Gastrocnemius medialis (tissue), 4 donors: ENCODE measurements around the gene LRRC8C.

ENCODE experiments used
- POLR2A ChIP-seq, 2 donors: fragments of 450-650 bp; IDR thresholded peaks; one replicate each; pipeline ENCODE4 v1.6.1; 2017; ENCODE audit warnings: antibody characterized with exemption in 2 of 2, mild to moderate bottlenecking in 2 of 2, moderate library complexity in 2 of 2
- TF ChIP-seq, protein P1 (sequence below), 5 experiments: fragments of 450-650 bp in 3 of 5; fragments of 200-600 bp in 2 of 5; sonication (generic) in 2 of 5; IDR thresholded peaks in 4 of 5; conservative IDR thresholded peaks in 1 of 5; 1 replicate in 4 of 5; 2 replicates in 1 of 5; pipeline ENCODE4 v1.5.1; 2016 to 2019; ENCODE audit warnings: antibody characterized with exemption in 5 of 5, mild to moderate bottlenecking in 3 of 5, moderate library complexity in 3 of 5

DNA sequence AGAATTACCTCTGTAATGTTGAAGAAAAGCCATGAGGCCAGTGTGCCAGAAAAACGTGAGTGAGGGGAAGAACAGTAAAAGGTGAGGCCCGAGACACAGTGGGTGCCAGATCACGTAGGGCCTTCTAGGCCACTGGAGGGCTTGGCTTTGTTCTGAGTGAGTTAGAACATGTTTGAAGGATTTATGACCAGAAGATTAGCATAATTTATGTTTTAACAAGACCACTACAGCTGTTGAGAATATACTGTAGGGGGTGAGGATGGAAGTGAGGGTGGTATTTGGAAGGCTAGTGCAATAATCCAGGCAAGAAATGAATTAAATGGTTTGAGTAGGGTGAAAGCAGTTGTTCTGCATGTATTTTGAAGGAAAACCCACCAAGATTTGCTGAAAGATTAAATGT is 56.3 kb downstream of the LRRC8C start:
- TF ChIP-seq POLR2A (IDR thresholded peaks at IDR 0.05): no peak
- TF ChIP-seq, protein P1, sequence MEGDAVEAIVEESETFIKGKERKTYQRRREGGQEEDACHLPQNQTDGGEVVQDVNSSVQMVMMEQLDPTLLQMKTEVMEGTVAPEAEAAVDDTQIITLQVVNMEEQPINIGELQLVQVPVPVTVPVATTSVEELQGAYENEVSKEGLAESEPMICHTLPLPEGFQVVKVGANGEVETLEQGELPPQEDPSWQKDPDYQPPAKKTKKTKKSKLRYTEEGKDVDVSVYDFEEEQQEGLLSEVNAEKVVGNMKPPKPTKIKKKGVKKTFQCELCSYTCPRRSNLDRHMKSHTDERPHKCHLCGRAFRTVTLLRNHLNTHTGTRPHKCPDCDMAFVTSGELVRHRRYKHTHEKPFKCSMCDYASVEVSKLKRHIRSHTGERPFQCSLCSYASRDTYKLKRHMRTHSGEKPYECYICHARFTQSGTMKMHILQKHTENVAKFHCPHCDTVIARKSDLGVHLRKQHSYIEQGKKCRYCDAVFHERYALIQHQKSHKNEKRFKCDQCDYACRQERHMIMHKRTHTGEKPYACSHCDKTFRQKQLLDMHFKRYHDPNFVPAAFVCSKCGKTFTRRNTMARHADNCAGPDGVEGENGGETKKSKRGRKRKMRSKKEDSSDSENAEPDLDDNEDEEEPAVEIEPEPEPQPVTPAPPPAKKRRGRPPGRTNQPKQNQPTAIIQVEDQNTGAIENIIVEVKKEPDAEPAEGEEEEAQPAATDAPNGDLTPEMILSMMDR (IDR thresholded peaks at IDR 0.05 in 4 of 5, conservative IDR thresholded peaks at IDR 0.05 in 1 of 5): no peak
